ENCODE results near the gene KCNMA1. TPM values are rescaled to one million over a fixed set of nuclear protein-coding genes. Genes with fewer than 3 reads are reported as not detected.

Gene KCNMA1
- total and polyA plus RNA-seq, 2 donors (not counting 1 experiment from before 2014, with no cell fraction given), result 0.82 to 3.1 TPM

DNA sequence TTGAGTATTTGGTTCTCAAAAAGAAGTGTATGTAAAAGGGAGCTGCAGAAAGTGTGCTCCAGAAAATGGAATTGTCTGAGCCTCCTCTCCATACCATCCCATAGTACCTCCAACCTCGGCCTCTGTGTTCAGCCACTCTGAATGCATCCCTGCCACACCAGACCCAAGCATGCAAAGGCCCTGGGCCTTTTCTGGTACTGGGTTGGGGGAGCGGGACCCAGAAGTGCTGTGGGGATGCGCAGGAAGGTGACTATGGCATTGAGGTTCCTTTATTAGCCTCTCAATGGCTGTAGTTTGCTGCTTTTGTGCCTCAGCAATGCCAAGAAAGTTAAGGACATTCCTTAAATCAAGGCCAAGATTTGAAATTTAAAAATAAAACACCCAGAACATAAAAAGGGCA lies 2.1 kb upstream of the KCNMA1 start:
- no peaks in the 10 kb centered on the region for H4K20me1 ChIP-seq (ENCODE audit: control insufficient read depth, insufficient read depth, low read length, poor library complexity, severe bottlenecking)
- H2AFZ ChIP-seq (ENCODE audit: insufficient read depth, low read depth, low read length, poor library complexity, severe bottlenecking), result no peak overlapping the region
- no peak overlapping the region for H3K4me3 ChIP-seq (ENCODE audit: control extremely low read depth in 1 of 5, extremely low read depth in 1 of 5, insufficient read depth in 1 of 5, low read depth in 2 of 5, low read length in 4 of 5)
- H3K9me3 ChIP-seq (ENCODE audit: control extremely low read depth in 1 of 3, control insufficient read depth in 2 of 3, insufficient read depth in 1 of 3, low read length in 2 of 3), result peaks cover 0 to 3% (median 0%) of the 10 kb centered on the region in 3 donors
- ATAC-seq (ENCODE audit: low read depth) (no peak), DNase-seq (no peak)
- H3K4me1 Mint-ChIP-seq, result peaks cover 26% of the 10 kb centered on the region
- no peak overlapping the region for H3K4me2 ChIP-seq (replicated peaks; ENCODE audit: low read depth, low read length, poor library complexity, severe bottlenecking)
- POLR2A ChIA-PET, result no interaction called here
- H3K27me3 Mint-ChIP-seq, result peaks cover 50% of the 10 kb centered on the region
- no peak overlapping the region for H3K9ac ChIP-seq (ENCODE audit: low read length)
- peak overlapping the region; percentile 85 for H3K4me3 Mint-ChIP-seq
- H3K27ac Mint-ChIP-seq, result no peak overlapping the region
- CTCF ChIA-PET, result interaction anchor here (0.8 to 18.9 kb wide), 4 partner anchors 9 to 472 kb away, joined by 3 to 523 read pairs (median 18); no protein-coding TSS in a partner anchor
- peaks cover 0 to 41% (median 22%) of the 10 kb centered on the region in 4 experiments for H3K27me3 ChIP-seq (replicated peaks in 1 of 4; ENCODE audit: control extremely low read depth in 1 of 4, control insufficient read depth in 3 of 4, insufficient read depth in 4 of 4, low read length in 3 of 4)
- no peak overlapping the region for H3K27ac ChIP-seq (ENCODE audit: low read length in 2 of 2)
- intact Hi-C loops (cut with micrococcal nuclease), result no loop called here
- WGBS (ENCODE audit: insufficient coverage), result no CpG with 5 or more reads among the region's 3 CpGs
- no peaks in the 10 kb centered on the region for H3K9me3 Mint-ChIP-seq (ENCODE audit: insufficient read depth)
- no peaks in the 10 kb centered on the region for H3K36me3 ChIP-seq (replicated peaks in 1 of 2; ENCODE audit: control extremely low read depth in 1 of 2, control insufficient read depth in 1 of 2, extremely low read depth in 1 of 2, insufficient read depth in 2 of 2, low read length in 1 of 2)
- TF ChIP-seq EZH2 (IDR thresholded peaks at IDR 0.05; ENCODE audit: borderline replicate concordance, insufficient read depth, low read depth, low read length, poor library complexity, severe bottlenecking), result no peak
- TF ChIP-seq, protein P1, sequence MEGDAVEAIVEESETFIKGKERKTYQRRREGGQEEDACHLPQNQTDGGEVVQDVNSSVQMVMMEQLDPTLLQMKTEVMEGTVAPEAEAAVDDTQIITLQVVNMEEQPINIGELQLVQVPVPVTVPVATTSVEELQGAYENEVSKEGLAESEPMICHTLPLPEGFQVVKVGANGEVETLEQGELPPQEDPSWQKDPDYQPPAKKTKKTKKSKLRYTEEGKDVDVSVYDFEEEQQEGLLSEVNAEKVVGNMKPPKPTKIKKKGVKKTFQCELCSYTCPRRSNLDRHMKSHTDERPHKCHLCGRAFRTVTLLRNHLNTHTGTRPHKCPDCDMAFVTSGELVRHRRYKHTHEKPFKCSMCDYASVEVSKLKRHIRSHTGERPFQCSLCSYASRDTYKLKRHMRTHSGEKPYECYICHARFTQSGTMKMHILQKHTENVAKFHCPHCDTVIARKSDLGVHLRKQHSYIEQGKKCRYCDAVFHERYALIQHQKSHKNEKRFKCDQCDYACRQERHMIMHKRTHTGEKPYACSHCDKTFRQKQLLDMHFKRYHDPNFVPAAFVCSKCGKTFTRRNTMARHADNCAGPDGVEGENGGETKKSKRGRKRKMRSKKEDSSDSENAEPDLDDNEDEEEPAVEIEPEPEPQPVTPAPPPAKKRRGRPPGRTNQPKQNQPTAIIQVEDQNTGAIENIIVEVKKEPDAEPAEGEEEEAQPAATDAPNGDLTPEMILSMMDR (IDR thresholded peaks at IDR 0.05), result no peak
- H3K4me1 ChIP-seq (ENCODE audit: control insufficient read depth in 2 of 2, insufficient read depth in 2 of 2, low read length in 2 of 2), result peaks cover 28% of the 10 kb centered on the region in 2 donors
- no peaks in the 10 kb centered on the region for H3K79me2 ChIP-seq (ENCODE audit: control insufficient read depth, insufficient read depth, low read length)

DNA sequence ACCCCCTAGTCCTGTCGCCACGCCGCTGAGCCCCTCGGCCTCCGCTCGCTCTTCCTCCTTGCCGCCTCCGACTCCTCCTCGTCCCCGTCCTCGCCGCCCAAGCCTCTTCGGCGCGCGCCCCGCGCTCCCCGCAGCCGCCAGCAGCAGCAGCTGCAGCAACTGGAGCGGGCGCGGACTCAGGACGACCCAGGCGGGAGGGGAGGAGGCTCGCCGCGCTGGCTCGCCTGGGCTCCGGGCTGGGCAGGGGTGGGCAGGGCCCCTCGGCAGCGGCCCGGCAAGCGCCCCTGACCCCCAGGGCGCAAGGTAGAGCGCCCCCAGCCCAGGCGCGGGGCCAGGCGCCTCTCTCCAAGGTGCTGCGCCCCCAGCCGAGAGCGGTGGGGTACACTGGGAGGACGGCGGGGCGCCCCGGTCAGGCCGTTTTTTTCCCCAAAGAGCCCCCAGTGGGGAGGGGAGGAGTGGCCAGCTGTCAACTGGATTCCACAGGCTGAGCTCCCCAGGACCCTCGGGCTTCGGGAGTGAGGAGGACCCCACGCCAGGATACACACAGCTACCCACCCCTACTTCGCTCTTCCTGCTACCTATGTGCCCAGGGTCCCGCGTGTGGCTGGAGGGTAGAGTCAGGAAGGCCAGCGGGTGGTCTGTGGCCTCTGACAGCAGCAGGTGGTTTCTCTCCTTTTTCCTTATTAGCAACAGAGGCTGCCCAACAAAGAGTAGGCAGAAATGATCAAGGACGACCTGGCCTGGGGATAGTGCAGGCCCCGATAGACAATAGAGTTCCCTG lies 903 bp upstream of the KCNMA1 start:
- ChIA-PET CTCF (interaction anchor here (0.8 to 18.9 kb wide), 4 partner anchors 11 to 471 kb away, joined by 3 to 523 read pairs (median 18); no protein-coding TSS in a partner anchor), POLR2A (no interaction called here)
- peak overlapping the region; percentile 10 for H2AFZ ChIP-seq (ENCODE audit: insufficient read depth, low read depth, low read length, poor library complexity, severe bottlenecking)
- 2% methylated on average over 52 of the region's 56 CpGs for WGBS (ENCODE audit: insufficient coverage)
- Mint-ChIP-seq H3K4me3 (peak overlapping the region; percentile 85), H3K4me1 (peaks cover 26% of the 10 kb centered on the region), H3K27ac (peak overlapping the region; percentile 3), H3K27me3 (peaks cover 58% of the 10 kb centered on the region), H3K9me3 (ENCODE audit: insufficient read depth) (no peaks in the 10 kb centered on the region)
- peaks cover 0 to 3% (median 0%) of the 10 kb centered on the region in 3 donors for H3K9me3 ChIP-seq (ENCODE audit: control extremely low read depth in 1 of 3, control insufficient read depth in 2 of 3, insufficient read depth in 1 of 3, low read length in 2 of 3)
- ATAC-seq (ENCODE audit: low read depth) (peak; percentile 21), DNase-seq (peak; percentile 64)
- no peaks in the 10 kb centered on the region for H3K36me3 ChIP-seq (replicated peaks in 1 of 2; ENCODE audit: control extremely low read depth in 1 of 2, control insufficient read depth in 1 of 2, extremely low read depth in 1 of 2, insufficient read depth in 2 of 2, low read length in 1 of 2)
- no peaks in the 10 kb centered on the region for H4K20me1 ChIP-seq (ENCODE audit: control insufficient read depth, insufficient read depth, low read length, poor library complexity, severe bottlenecking)
- peak; percentile 55 for TF ChIP-seq EZH2 (IDR thresholded peaks at IDR 0.05; ENCODE audit: borderline replicate concordance, insufficient read depth, low read depth, low read length, poor library complexity, severe bottlenecking)
- TF ChIP-seq, protein P1 (IDR thresholded peaks at IDR 0.05), result no peak
- intact Hi-C loops (cut with micrococcal nuclease), result no loop called here
- peak overlapping the region in 3 of 5 experiments; percentile 11 to 41 (median 39) for H3K4me3 ChIP-seq (ENCODE audit: control extremely low read depth in 1 of 5, extremely low read depth in 1 of 5, insufficient read depth in 1 of 5, low read depth in 2 of 5, low read length in 4 of 5)
- H3K4me2 ChIP-seq (replicated peaks; ENCODE audit: low read depth, low read length, poor library complexity, severe bottlenecking), result peak overlapping the region; percentile 80
- H3K27ac ChIP-seq (ENCODE audit: low read length in 2 of 2), result no peak overlapping the region
- no peaks in the 10 kb centered on the region for H3K79me2 ChIP-seq (ENCODE audit: control insufficient read depth, insufficient read depth, low read length)
- H3K9ac ChIP-seq (ENCODE audit: low read length), result no peak overlapping the region
- peaks cover 0 to 41% (median 22%) of the 10 kb centered on the region in 4 experiments for H3K27me3 ChIP-seq (replicated peaks in 1 of 4; ENCODE audit: control extremely low read depth in 1 of 4, control insufficient read depth in 3 of 4, insufficient read depth in 4 of 4, low read length in 3 of 4)
- H3K4me1 ChIP-seq (ENCODE audit: control insufficient read depth in 2 of 2, insufficient read depth in 2 of 2, low read length in 2 of 2), result peaks cover 28% of the 10 kb centered on the region in 2 donors

All from B cell (primary cell).